GM21515 (cell line): ENCODE measurements around the gene NT5E.
A peak's percentile ranks its signal among the peaks of the same experiment; 100 is the strongest.

Experiments used
- ATAC-seq: cut with Tn5 transposase; IDR thresholded peaks from one replicate; pipeline ENCODE4 v1.9.1; 2021; ENCODE audit not compliant: unreplicated experiment

The NT5E gene

GRCh38 chr6:85459224-85459901 is 9.5 kb downstream of the NT5E start:
- ATAC-seq, result no peak

- ATAC-seq, result no peak
Measured at GRCh38 chr6:85460154-85460920, 10.5 kb downstream of the NT5E start.

- ATAC-seq, result peak; percentile 86
Measured at GRCh38 chr6:85460921-85461797, 11.3 kb downstream of the NT5E start.

GRCh38 chr6:85461798-85462170 is 11.9 kb downstream of the NT5E start:
- peak; percentile 4 for ATAC-seq

- ATAC-seq, result no peak
Measured at GRCh38 chr6:85462673-85463072, 12.8 kb downstream of the NT5E start.

- no peak for ATAC-seq
Measured at GRCh38 chr6:85463621-85464259, 13.9 kb downstream of the NT5E start.

- ATAC-seq, result no peak
Measured at GRCh38 chr6:85464260-85464644, 14.4 kb downstream of the NT5E start.

- no peak for ATAC-seq
Measured at GRCh38 chr6:85464722-85465150, 14.9 kb downstream of the NT5E start.

GRCh38 chr6:85465762-85466161 is 15.9 kb downstream of the NT5E start:
- peak; percentile 42 for ATAC-seq

GRCh38 chr6:85468326-85468725 is 18.4 kb downstream of the NT5E start:
- ATAC-seq, result no peak

GRCh38 chr6:85469276-85470022 is 19.6 kb downstream of the NT5E start:
- ATAC-seq, result no peak

GRCh38 chr6:85470023-85470410 is 20.1 kb downstream of the NT5E start:
- no peak for ATAC-seq

GRCh38 chr6:85472744-85473143 is 22.9 kb downstream of the NT5E start:
- ATAC-seq, result no peak

- no peak for ATAC-seq
Measured at GRCh38 chr6:85473748-85474147, 23.9 kb downstream of the NT5E start.

GRCh38 chr6:85476532-85476931 is 26.6 kb downstream of the NT5E start:
- ATAC-seq, result no peak

- no peak for ATAC-seq
Measured at GRCh38 chr6:85479208-85479607, 29.3 kb downstream of the NT5E start.

GRCh38 chr6:85482206-85482904 is 32.5 kb downstream of the NT5E start:
- ATAC-seq, result peak; percentile 8

GRCh38 chr6:85482905-85483700 is 33.2 kb downstream of the NT5E start:
- ATAC-seq, result peak; percentile 94

GRCh38 chr6:85483846-85484245 is 34.0 kb downstream of the NT5E start:
- no peak for ATAC-seq
